CD4-positive, CD25-positive, alpha-beta regulatory T cell (primary cell): ENCODE data around the gene AQR. TPM values are rescaled to one million over a fixed set of nuclear protein-coding genes. Genes with fewer than 3 reads are reported as not detected.
"Not testable (repeated sequence)": the region's sequence is repeated elsewhere in the genome, so short reads cannot be mapped to it uniquely, and the experiment has no call there.

Experiments used
- ATAC-seq, 2 donors: fragments of 150-1000 bp; cut with Tn5 transposase; one replicate each; pipeline ENCODE4 v1.10.0; 2021; ENCODE audit warnings: low read depth in 2 of 2, moderate number of reproducible peaks in 2 of 2, moderate library complexity in 1 of 2
- DNase-seq, 3 donors: peaks; one replicate each; pipeline versions ENCODE4 v3.0.0 to v3.0.0-alpha.2; 2012 to 2022; ENCODE audit warnings: mixed read lengths in 1 of 3
- H3K27ac ChIP-seq: one replicate; pipeline ENCODE4 v1.7.0; 2013; ENCODE audit warnings: mild to moderate bottlenecking, low read length; ENCODE audit not compliant: insufficient read depth, poor library complexity, severe bottlenecking
- H3K27me3 ChIP-seq: one replicate; pipeline ENCODE4 v1.7.0; 2013; ENCODE audit warnings: low read length; ENCODE audit not compliant: control insufficient read depth, insufficient read depth
- H3K36me3 ChIP-seq: one replicate; pipeline ENCODE4 v1.7.0; 2013; ENCODE audit warnings: mild to moderate bottlenecking, low read length, moderate library complexity; ENCODE audit not compliant: control insufficient read depth, insufficient read depth
- H3K4me1 ChIP-seq: 2 replicates; pipeline ENCODE4 v1.7.0; 2013; ENCODE audit warnings: mild to moderate bottlenecking, low read length; ENCODE audit not compliant: insufficient read depth, control insufficient read depth, poor library complexity, severe bottlenecking
- H3K4me3 ChIP-seq: one replicate; pipeline ENCODE4 v1.7.0; 2013; ENCODE audit warnings: low read depth, mild to moderate bottlenecking, low read length, moderate library complexity
- H3K9me3 ChIP-seq, 2 experiments: 1 replicate in 1 of 2; 2 replicates in 1 of 2; pipeline ENCODE4 v1.7.0; 2013; ENCODE audit warnings: low read length in 2 of 2, mild to moderate bottlenecking in 1 of 2, moderate library complexity in 1 of 2; ENCODE audit not compliant: control insufficient read depth in 2 of 2
- H3K27ac Mint-ChIP-seq, 3 donors: one replicate each; pipeline ENCODE4 v1.8.0; 2020 to 2022; ENCODE audit warnings: mild to moderate bottlenecking in 3 of 3, mixed read lengths in 3 of 3, moderate library complexity in 2 of 3
- H3K27me3 Mint-ChIP-seq: one replicate; pipeline ENCODE4 v1.8.0; 2022; ENCODE audit warnings: mild to moderate bottlenecking, mixed read lengths
- H3K36me3 Mint-ChIP-seq: one replicate; pipeline ENCODE4 v1.8.0; 2020; ENCODE audit warnings: mixed read lengths
- H3K4me1 Mint-ChIP-seq, 4 donors: one replicate each; pipeline ENCODE4 v1.8.0; 2020 to 2022; ENCODE audit warnings: mixed read lengths in 4 of 4, mild to moderate bottlenecking in 1 of 4
- H3K4me3 Mint-ChIP-seq, 4 donors: one replicate each; pipeline ENCODE4 v1.8.0; 2020 to 2022; ENCODE audit warnings: mild to moderate bottlenecking in 4 of 4, mixed read lengths in 4 of 4, moderate library complexity in 3 of 4
- H3K9me3 Mint-ChIP-seq, 7 donors: one replicate each; pipeline ENCODE4 v1.8.0; 2020 to 2022; ENCODE audit warnings: mixed read lengths in 7 of 7, mild to moderate bottlenecking in 3 of 7, moderate library complexity in 2 of 7
- polyA plus RNA-seq, 4 donors: library from polyadenylated mRNA; unstranded; fragments of 300-500 nt; fragmentation: Illumina TruSeq; gene quantifications; one replicate each; pipeline ENCODE4 v1.2.3, GENCODE V29; 2021
- total RNA-seq: library from RNA; stranded (reverse); gene quantifications from one replicate; pipeline ENCODE4 v1.2.3, GENCODE V29; 2022

The AQR gene
- total and polyA plus RNA-seq, 5 donors from 2014 or later: 12.6 to 36.6 (median 18.2) TPM

DNA sequence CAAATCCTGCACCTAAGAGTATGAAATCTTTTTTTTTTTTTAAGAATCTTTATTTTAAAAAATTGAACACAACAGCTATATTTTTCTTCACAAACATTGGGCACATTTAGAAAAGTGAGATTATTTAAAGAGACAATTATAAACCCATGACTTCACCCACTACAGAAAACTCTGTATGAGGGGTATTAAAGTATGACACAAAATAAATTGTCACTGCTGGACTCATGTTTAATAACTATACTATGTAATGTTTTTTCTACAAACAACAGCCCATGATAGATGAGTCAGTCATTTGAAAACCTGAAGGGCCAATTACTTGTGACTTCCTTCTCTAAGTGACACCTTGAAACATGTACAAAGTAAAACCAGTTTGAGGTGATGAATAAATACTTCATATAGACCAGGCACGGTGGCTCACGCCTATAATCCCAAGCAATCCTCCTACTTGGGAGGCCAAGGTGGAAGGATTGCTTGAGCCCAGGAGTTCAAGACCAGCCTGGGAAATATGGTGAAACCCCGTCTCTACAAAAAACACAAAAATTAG, 36.0 kb downstream of the AQR start:
- H3K4me3 ChIP-seq: no peak overlapping the region
- H3K4me1 ChIP-seq: no peaks in the 10 kb centered on the region
- Mint-ChIP-seq H3K36me3 (peaks cover 43% of the 10 kb centered on the region), H3K9me3 (peaks cover 0 to 2% (median 0%) of the 10 kb centered on the region in 7 donors), H3K4me1 (no peaks in the 10 kb centered on the region), H3K27ac (no peak overlapping the region), H3K27me3 (no peaks in the 10 kb centered on the region), H3K4me3 (peak overlapping the region in 1 of 4 donors; percentile 38)
- no peaks in the 10 kb centered on the region for H3K9me3 ChIP-seq
- no peak overlapping the region for H3K27ac ChIP-seq
- H3K36me3 ChIP-seq: peaks cover 84% of the 10 kb centered on the region
- H3K27me3 ChIP-seq: no peaks in the 10 kb centered on the region
- no peak for DNase-seq
- no peak for ATAC-seq

DNA sequence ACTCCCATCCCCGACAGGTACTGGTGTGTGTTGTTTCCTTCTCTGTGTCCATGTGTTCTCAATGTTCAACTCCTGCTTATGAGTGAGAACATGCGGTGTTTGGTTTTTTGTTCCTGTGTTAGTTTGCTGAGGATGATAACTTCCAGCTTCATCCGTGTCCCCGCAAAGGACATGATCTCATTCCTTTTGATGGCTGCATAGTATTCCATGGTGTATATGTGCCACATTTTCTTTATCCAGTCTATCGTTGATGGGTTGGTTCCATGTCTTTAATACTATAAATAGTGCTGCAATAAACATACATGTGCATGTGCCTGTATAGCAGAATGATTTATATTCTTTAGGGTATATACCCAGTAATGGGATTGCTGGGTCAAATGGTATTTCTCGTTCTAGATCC, 41.2 kb downstream of the AQR start:
- H3K9me3 Mint-ChIP-seq, ATAC-seq, DNase-seq, H3K4me3 ChIP-seq, H3K27me3 Mint-ChIP-seq, H3K4me3 Mint-ChIP-seq, H3K4me1 Mint-ChIP-seq, H3K4me1 ChIP-seq, H3K9me3 ChIP-seq, H3K27ac ChIP-seq, H3K27me3 ChIP-seq: not testable (repeated sequence)
- Mint-ChIP-seq H3K27ac (peak overlapping the region in 2 of 3 donors; percentile 35 to 40), H3K36me3 (peaks cover 60% of the 10 kb centered on the region)
- peaks cover 67% of the 10 kb centered on the region for H3K36me3 ChIP-seq

DNA sequence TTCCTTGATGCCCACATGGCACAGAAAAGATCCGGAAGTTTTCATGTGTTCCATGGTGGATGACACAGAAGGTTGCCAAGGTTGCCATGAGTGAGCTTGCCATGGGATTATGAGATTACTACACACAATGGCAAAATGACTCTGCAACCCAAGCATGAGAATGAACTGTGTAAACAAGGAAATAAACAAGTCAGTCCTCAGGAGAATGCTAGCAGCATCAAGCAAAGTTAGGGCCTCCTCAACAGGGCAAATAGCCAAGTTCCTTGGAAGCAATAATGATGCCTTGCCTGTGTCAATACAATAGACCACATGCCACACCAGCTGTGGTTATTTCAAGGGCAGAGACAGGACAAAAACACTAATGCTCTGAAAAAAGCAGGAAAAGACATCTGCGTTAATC, 41.8 kb downstream of the AQR start:
- no peaks in the 10 kb centered on the region for H3K9me3 ChIP-seq
- Mint-ChIP-seq H3K27ac (no peak overlapping the region), H3K36me3 (peaks cover 60% of the 10 kb centered on the region), H3K4me3 (no peak overlapping the region), H3K27me3 (no peaks in the 10 kb centered on the region), H3K4me1 (peaks cover 0 to 8% (median 0%) of the 10 kb centered on the region in 4 donors), H3K9me3 (peaks cover 0 to 4% (median 0%) of the 10 kb centered on the region in 7 donors)
- H3K27ac ChIP-seq: no peak overlapping the region
- peaks cover 68% of the 10 kb centered on the region for H3K36me3 ChIP-seq
- DNase-seq: no peak
- no peaks in the 10 kb centered on the region for H3K27me3 ChIP-seq
- ATAC-seq: no peak
- no peaks in the 10 kb centered on the region for H3K4me1 ChIP-seq
- H3K4me3 ChIP-seq: no peak overlapping the region

DNA sequence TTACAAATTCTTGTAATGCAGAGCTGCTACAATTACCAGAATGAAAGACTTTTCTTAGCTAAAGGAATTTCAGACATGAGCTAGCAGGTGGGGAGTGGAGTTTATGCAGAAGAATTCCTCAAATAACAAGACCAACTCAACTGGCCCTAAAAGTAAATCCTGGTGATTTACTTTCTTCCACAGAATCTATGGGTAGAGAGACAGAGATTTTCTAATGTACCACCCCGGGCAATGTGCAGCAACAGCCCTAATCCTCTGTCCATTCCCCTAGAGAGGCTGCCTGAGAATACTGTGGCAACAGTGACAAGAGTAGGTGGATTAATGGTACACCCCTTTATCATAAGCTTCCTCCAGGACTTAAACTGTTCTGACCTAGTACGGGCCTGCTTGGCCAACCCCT, 55.2 kb downstream of the AQR start:
- no peaks in the 10 kb centered on the region for H3K27me3 ChIP-seq
- DNase-seq (no peak), ATAC-seq (no peak)
- Mint-ChIP-seq H3K4me3 (no peak overlapping the region), H3K4me1 (peaks cover 0 to 5% (median under 1%) of the 10 kb centered on the region in 4 donors), H3K36me3 (peaks cover 49% of the 10 kb centered on the region), H3K27me3 (no peaks in the 10 kb centered on the region), H3K9me3 (no peaks in the 10 kb centered on the region), H3K27ac (no peak overlapping the region)
- no peak overlapping the region for H3K4me3 ChIP-seq
- H3K36me3 ChIP-seq: peaks cover 91% of the 10 kb centered on the region
- no peak overlapping the region for H3K27ac ChIP-seq
- H3K4me1 ChIP-seq: no peaks in the 10 kb centered on the region
- H3K9me3 ChIP-seq: no peaks in the 10 kb centered on the region

- Mint-ChIP-seq H3K9me3 (no peaks in the 10 kb centered on the region), H3K4me3 (no peak overlapping the region), H3K27ac (no peak overlapping the region), H3K4me1 (peaks cover 2 to 8% (median 6%) of the 10 kb centered on the region in 4 donors), H3K36me3 (peaks cover 49% of the 10 kb centered on the region), H3K27me3 (no peaks in the 10 kb centered on the region)
- Histone ChIP-seq H3K27me3 (no peaks in the 10 kb centered on the region), H3K27ac (no peak overlapping the region), H3K4me1 (no peaks in the 10 kb centered on the region), H3K9me3 (no peaks in the 10 kb centered on the region), H3K36me3 (peaks cover 69% of the 10 kb centered on the region), H3K4me3 (no peak overlapping the region)
- ATAC-seq (no peak), DNase-seq (no peak)
Measured at GRCh38 chr15:34905047-34905446, 64.5 kb downstream of the AQR start.

GRCh38 chr15:34904527-34904926, 65.0 kb downstream of the AQR start:
- Histone ChIP-seq H3K4me3 (no peak overlapping the region), H3K9me3 (no peaks in the 10 kb centered on the region), H3K36me3 (peaks cover 70% of the 10 kb centered on the region), H3K4me1 (no peaks in the 10 kb centered on the region), H3K27me3 (no peaks in the 10 kb centered on the region), H3K27ac (no peak overlapping the region)
- H3K4me1 Mint-ChIP-seq: peaks cover 2 to 8% (median 6%) of the 10 kb centered on the region in 4 donors
- H3K9me3 Mint-ChIP-seq: no peaks in the 10 kb centered on the region
- H3K27me3 Mint-ChIP-seq: no peaks in the 10 kb centered on the region
- peaks cover 48% of the 10 kb centered on the region for H3K36me3 Mint-ChIP-seq
- ATAC-seq: no peak
- no peak overlapping the region for H3K4me3 Mint-ChIP-seq
- no peak overlapping the region for H3K27ac Mint-ChIP-seq
- no peak for DNase-seq

DNA sequence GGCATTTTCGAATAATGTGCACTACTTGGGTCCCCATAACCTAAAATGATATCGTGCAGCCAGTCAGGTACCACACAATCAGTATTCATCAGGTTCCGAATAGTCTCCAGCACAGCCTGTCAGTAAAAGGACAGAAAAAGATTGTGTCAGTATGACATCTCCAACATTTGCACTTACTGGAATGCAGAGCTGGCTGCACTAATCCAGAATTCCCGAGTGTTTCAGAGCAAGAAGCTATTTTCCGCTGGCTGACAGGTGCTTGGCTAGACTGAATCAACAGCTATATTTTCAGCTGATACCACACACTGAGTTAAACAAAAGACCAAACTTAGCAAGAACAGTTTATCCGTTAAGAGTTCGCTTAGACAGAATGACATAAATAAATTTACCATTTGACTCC, 68.8 kb downstream of the AQR start:
- DNase-seq: no peak
- Histone ChIP-seq H3K4me3 (no peak overlapping the region), H3K36me3 (peaks cover 59% of the 10 kb centered on the region), H3K4me1 (no peaks in the 10 kb centered on the region), H3K27ac (no peak overlapping the region), H3K27me3 (no peaks in the 10 kb centered on the region), H3K9me3 (no peaks in the 10 kb centered on the region)
- Mint-ChIP-seq H3K27ac (no peak overlapping the region), H3K9me3 (peaks cover 0 to under 1% (median 0%) of the 10 kb centered on the region in 7 donors), H3K4me3 (no peak overlapping the region), H3K27me3 (no peaks in the 10 kb centered on the region), H3K4me1 (peaks cover 2 to 11% (median 4%) of the 10 kb centered on the region in 4 donors), H3K36me3 (peaks cover 43% of the 10 kb centered on the region)
- ATAC-seq: no peak

DNA sequence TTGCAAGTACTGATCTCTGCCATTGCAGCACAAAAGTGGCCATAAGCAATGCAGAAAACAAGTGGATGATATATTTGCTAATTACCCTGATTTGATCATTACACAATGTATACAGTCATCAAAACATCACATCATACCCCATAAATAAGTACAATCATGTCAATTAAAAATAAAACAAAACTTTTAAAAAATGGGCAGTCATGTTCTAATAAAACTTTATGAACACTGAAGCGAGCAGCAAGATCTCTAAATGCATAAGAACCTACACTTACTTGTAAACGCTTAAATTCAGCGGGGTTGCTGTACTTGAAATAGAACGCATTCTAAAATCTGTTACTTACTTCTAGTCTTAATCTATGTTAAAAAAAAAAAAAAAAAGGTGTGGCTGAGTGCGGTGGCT, 73.4 kb downstream of the AQR start:
- no peaks in the 10 kb centered on the region for H3K4me1 ChIP-seq
- no peaks in the 10 kb centered on the region for H3K27me3 ChIP-seq
- Mint-ChIP-seq H3K4me1 (peaks cover 2 to 16% (median 6%) of the 10 kb centered on the region in 4 donors), H3K27ac (no peak overlapping the region), H3K9me3 (peaks cover 0 to 21% (median 7%) of the 10 kb centered on the region in 7 donors), H3K4me3 (no peak overlapping the region), H3K36me3 (peaks cover 66% of the 10 kb centered on the region), H3K27me3 (no peaks in the 10 kb centered on the region)
- no peak for DNase-seq
- peaks cover 66% of the 10 kb centered on the region for H3K36me3 ChIP-seq
- peaks cover 16 to 20% of the 10 kb centered on the region in 2 experiments for H3K9me3 ChIP-seq
- H3K27ac ChIP-seq: no peak overlapping the region
- H3K4me3 ChIP-seq: no peak overlapping the region
- ATAC-seq: no peak
